Stimulated activated CD4-positive, alpha-beta T cell treated with anti-CD3 and anti-CD28 coated beads, Interleukin-12 subunit alpha, Interleukin-12 subunit beta, amount 100 ng/mL, for 24 hours (primary cell): ENCODE data around the gene ABHD12.

Experiments
- DNase-seq, 2 experiments: peaks; one replicate each; pipeline ENCODE4 v3.0.0-alpha.2; 2020; ENCODE audit warnings: low read depth in 2 of 2

ABHD12 gene

GRCh38 chr20:25289886-25290597 lies 100.6 kb downstream of the ABHD12 start:
- DNase-seq, result no peak

GRCh38 chr20:25288291-25289181 lies 102.1 kb downstream of the ABHD12 start:
- DNase-seq, result no peak

- no peak for DNase-seq
Measured at GRCh38 chr20:25287631-25288290, 102.9 kb downstream of the ABHD12 start.

GRCh38 chr20:25286917-25287316 lies 103.7 kb downstream of the ABHD12 start:
- no peak for DNase-seq

- no peak for DNase-seq
Measured at GRCh38 chr20:25285856-25286798, 104.5 kb downstream of the ABHD12 start.

GRCh38 chr20:25285091-25285647 lies 105.5 kb downstream of the ABHD12 start:
- DNase-seq, result no peak

- no peak for DNase-seq
Measured at GRCh38 chr20:25284131-25284601, 106.5 kb downstream of the ABHD12 start.

- no peak for DNase-seq
Measured at GRCh38 chr20:25283221-25283951, 107.2 kb downstream of the ABHD12 start.

- DNase-seq, result no peak
Measured at GRCh38 chr20:25282796-25283195, 107.8 kb downstream of the ABHD12 start.

- no peak for DNase-seq
Measured at GRCh38 chr20:25282034-25282781, 108.4 kb downstream of the ABHD12 start.

- no peak for DNase-seq
Measured at GRCh38 chr20:25281541-25281991, 109.1 kb downstream of the ABHD12 start.

GRCh38 chr20:25280574-25281535 lies 109.8 kb downstream of the ABHD12 start:
- no peak for DNase-seq

GRCh38 chr20:25280051-25280573 lies 110.5 kb downstream of the ABHD12 start:
- DNase-seq, result no peak

GRCh38 chr20:25279403-25279802 lies 111.2 kb downstream of the ABHD12 start:
- no peak for DNase-seq

GRCh38 chr20:25278636-25279361 lies 111.8 kb downstream of the ABHD12 start:
- no peak for DNase-seq

GRCh38 chr20:25277941-25278521 lies 112.6 kb downstream of the ABHD12 start:
- no peak for DNase-seq
